ENCODE measurements around the gene IFNA6. TPM values are rescaled to one million over a fixed set of nuclear protein-coding genes. Genes with fewer than 3 reads are reported as not detected.
A peak's percentile ranks its signal among the peaks of the same experiment; 100 is the strongest.

The IFNA6 gene
- not detected for total RNA-seq

DNA sequence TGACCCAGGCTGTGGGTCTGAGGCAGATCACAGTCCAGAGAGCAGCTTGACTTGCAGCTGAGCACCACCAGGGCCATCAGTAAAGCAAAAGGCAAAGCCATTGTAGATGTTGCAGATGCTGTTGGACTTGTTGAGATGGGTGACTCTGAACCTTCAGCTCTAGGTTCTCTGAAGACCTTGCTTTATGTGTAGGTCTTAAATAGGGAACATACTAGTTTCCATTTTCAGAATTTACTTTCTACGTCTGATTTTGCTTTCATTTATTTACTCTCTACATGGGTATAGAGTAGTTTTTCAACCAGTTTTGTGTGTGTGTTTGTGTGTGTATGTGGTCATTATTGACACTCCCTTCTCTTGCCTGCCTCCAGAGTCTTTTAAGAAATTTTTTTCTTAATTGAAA is at the start of gene IFNA6:
Gene IFNA6 (minus strand): TSS at position 101 of the 400 bp plus-strand sequence. CDS start 0 bp downstream, at position 101.
- TF ChIP-seq CTCF (IDR thresholded peaks at IDR 0.05) = no peak
- Mint-ChIP-seq H3K36me3 (ENCODE audit: low read depth) (peaks cover 8% of the 10 kb centered on the region), H3K27ac (no peak within 1 kb of the TSS), H3K4me3 (no peak within 1 kb of the TSS), H3K27me3 (peaks cover 22% of the 10 kb centered on the region), H3K9me3 (peaks cover 6% of the 10 kb centered on the region), H3K4me1 (ENCODE audit: low read depth) (no peaks in the 10 kb centered on the region)
- CTCF ChIA-PET = interaction anchor here (1.0 to 1.3 kb wide), 2 partner anchors 12 to 25 kb away, joined by 3 read pairs; no protein-coding TSS in a partner anchor
- intact Hi-C loops (cut with micrococcal nuclease) = no loop called here
- POLR2A ChIA-PET = no interaction called here
- ATAC-seq (no peak), DNase-seq (no peak)

DNA sequence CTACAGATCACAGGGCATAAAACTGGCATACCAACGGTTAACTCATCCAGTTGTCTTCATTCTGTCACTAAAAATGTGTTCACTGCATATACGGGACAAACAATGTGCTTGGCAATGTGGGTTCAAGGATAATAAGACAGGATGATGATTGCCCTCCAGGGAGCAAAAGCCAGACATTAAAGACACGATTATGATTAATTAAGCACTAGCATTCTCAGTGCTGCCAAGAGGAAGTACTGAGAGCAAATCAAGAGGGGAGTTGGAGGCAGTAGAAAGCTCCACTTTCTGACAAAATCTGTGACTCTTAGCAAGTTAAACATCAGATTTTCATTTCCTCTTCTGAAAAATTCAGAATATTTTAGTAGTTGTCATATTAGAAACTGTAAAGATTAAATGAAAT is 49.3 kb upstream of the IFNA6 start:
- ChIA-PET CTCF (interaction anchor here (1.6 to 4.1 kb wide), 3 partner anchors 8 to 74 kb away, joined by 3 to 27 read pairs (median 3); no protein-coding TSS in a partner anchor), POLR2A (no interaction called here)
- ATAC-seq = no peak

DNA sequence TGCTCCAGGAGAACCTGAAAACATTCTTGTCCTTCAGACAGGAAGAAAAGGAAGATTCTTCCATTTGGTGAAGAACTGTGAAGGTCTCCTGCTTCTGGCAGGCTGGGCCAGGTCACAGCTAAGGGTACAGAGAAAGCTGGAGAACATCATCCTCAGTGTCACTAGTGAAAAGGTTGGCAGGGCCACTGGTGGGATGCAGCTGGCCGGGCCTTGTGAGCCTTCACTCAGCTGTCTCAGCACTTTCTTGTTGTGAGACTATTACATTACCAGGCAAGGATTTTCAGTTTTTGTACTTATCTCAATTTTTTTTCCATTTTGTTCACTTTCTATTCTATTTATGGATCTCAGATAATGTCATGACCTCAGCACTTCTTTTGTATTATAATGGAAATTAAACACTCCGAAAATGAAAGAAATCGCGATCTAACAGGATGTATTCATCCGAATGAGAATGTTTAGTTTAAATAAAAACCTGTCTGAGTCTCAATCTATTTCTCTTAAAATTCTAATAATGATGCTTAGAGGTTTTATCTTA is 48.3 kb upstream of the IFNA6 start:
- ChIA-PET POLR2A (no interaction called here), CTCF (interaction anchor here (0.7 to 4.1 kb wide), 10 partner anchors 30 to 204 kb away, joined by 3 to 27 read pairs (median 4); no protein-coding TSS in a partner anchor)
- Mint-ChIP-seq H3K4me1 (ENCODE audit: low read depth) (peaks cover 17% of the 10 kb centered on the region), H3K27me3 (peaks cover 48% of the 10 kb centered on the region), H3K4me3 (no peak overlapping the region), H3K9me3 (no peaks in the 10 kb centered on the region), H3K36me3 (ENCODE audit: low read depth) (no peaks in the 10 kb centered on the region), H3K27ac (no peak overlapping the region)
- DNase-seq = no peak
- ATAC-seq = no peak
- TF ChIP-seq CTCF (IDR thresholded peaks at IDR 0.05) = no peak
- intact Hi-C loops (cut with micrococcal nuclease) = loop anchor here (5.0 kb wide), 1 partner anchor 72 kb away; no protein-coding TSS in a partner anchor

More for the DNA sequence above, 49.3 kb upstream of the IFNA6 start:
- H3K4me1 Mint-ChIP-seq (ENCODE audit: low read depth) = peaks cover 17% of the 10 kb centered on the region
- no peak overlapping the region for H3K27ac Mint-ChIP-seq
- H3K4me3 Mint-ChIP-seq = no peak overlapping the region
- H3K9me3 Mint-ChIP-seq = no peaks in the 10 kb centered on the region
- no peak for TF ChIP-seq CTCF (IDR thresholded peaks at IDR 0.05)
- H3K36me3 Mint-ChIP-seq (ENCODE audit: low read depth) = no peaks in the 10 kb centered on the region
- peaks cover 53% of the 10 kb centered on the region for H3K27me3 Mint-ChIP-seq
- DNase-seq = no peak
- intact Hi-C loops (cut with micrococcal nuclease) = loop anchor here (5.0 kb wide), 1 partner anchor 73 kb away; no protein-coding TSS in a partner anchor

GRCh38 chr9:21395778-21396717 is 45.4 kb upstream of the IFNA6 start:
- POLR2A ChIA-PET = interaction anchor here (0.6 to 1.0 kb wide), 2 partner anchors 12 to 61 kb away, joined by 3 read pairs; no protein-coding TSS in a partner anchor
- Mint-ChIP-seq H3K36me3 (ENCODE audit: low read depth) (no peaks in the 10 kb centered on the region), H3K4me1 (ENCODE audit: low read depth) (peaks cover 12% of the 10 kb centered on the region), H3K27ac (no peak overlapping the region), H3K4me3 (peak overlapping the region; percentile 64), H3K9me3 (no peaks in the 10 kb centered on the region), H3K27me3 (peaks cover 38% of the 10 kb centered on the region)
- DNase-seq (peak; percentile 74), ATAC-seq (peak; percentile 85)
- CTCF ChIA-PET = interaction anchor here (0.6 to 6.6 kb wide), 53 partner anchors 9 to 392 kb away, joined by 3 to 150 read pairs (median 5); partner anchors contain the start of genes IFNA2, IFNA7, IFNA8 and KLHL9
- peak; percentile 97 for TF ChIP-seq CTCF (IDR thresholded peaks at IDR 0.05)
- intact Hi-C loops (cut with micrococcal nuclease) = loop anchor here (5.0 kb wide), 1 partner anchor 69 kb away; no protein-coding TSS in a partner anchor

All from activated CD8-positive, alpha-beta T cell treated with anti-CD3 and anti-CD28 coated beads for 36 hours (primary cell).